Smooth muscle cell (in vitro differentiated cells): ENCODE data around the gene MYL6B. TPM values are rescaled to one million over a fixed set of nuclear protein-coding genes. Genes with fewer than 3 reads are reported as not detected.

ENCODE experiments used
- DNase-seq: peaks from one replicate; lab custom pipeline; 2025; ENCODE audit not compliant: unreplicated experiment; lab: John Stamatoyannopoulos, UW
- H2AFZ ChIP-seq: fragments of 200-600 bp; sonication (generic); 2 replicates; pipeline ENCODE4 v1.6.0; 2016; ENCODE audit warnings: antibody characterized with exemption, low read depth, mild to moderate bottlenecking
- H3F3A ChIP-seq: fragments of 200-600 bp; sonication (generic); 2 replicates; pipeline ENCODE4 v1.6.0; 2017; ENCODE audit warnings: antibody characterized with exemption, low read depth
- H3K27ac ChIP-seq: fragments of 200-600 bp; sonication (generic); 2 replicates; pipeline ENCODE4 v1.5.1; 2016; ENCODE audit warnings: low read depth, mild to moderate bottlenecking
- H3K27me3 ChIP-seq: fragments of 200-600 bp; sonication (generic); 2 replicates; pipeline ENCODE4 v1.6.1; 2016; ENCODE audit warnings: low read depth, mild to moderate bottlenecking
- H3K36me3 ChIP-seq: fragments of 200-600 bp; sonication (generic); 2 replicates; pipeline ENCODE4 v1.5.1; 2016; ENCODE audit warnings: low read depth
- H3K4me1 ChIP-seq: fragments of 200-600 bp; sonication (generic); 2 replicates; pipeline ENCODE4 v1.5.1; 2016; ENCODE audit warnings: low read depth
- H3K4me2 ChIP-seq: fragments of 200-600 bp; sonication (generic); 2 replicates; pipeline ENCODE4 v1.6.0; 2016; ENCODE audit warnings: mild to moderate bottlenecking
- H3K4me3 ChIP-seq: fragments of 200-600 bp; sonication (generic); 2 replicates; pipeline ENCODE4 v1.5.1; 2016; ENCODE audit warnings: mild to moderate bottlenecking
- H3K79me2 ChIP-seq: fragments of 200-600 bp; sonication (generic); 2 replicates; pipeline ENCODE4 v1.6.0; 2016; ENCODE audit warnings: low read depth, mild to moderate bottlenecking
- H3K9ac ChIP-seq: fragments of 200-600 bp; sonication (generic); 2 replicates; pipeline ENCODE4 v1.6.0; 2016; ENCODE audit warnings: low read depth
- H3K9me3 ChIP-seq: fragments of 200-600 bp; sonication (generic); replicated peaks from 2 replicates; pipeline ENCODE4 v1.5.1; 2016; ENCODE audit warnings: low read depth
- H4K20me1 ChIP-seq: fragments of 200-600 bp; sonication (generic); 2 replicates; pipeline ENCODE4 v1.6.0; 2016; ENCODE audit warnings: low read depth
- CTCF ChIP-seq: fragments of 200-600 bp; sonication (generic); IDR thresholded peaks from 2 replicates; pipeline ENCODE4 v1.5.1; 2017; ENCODE audit warnings: borderline replicate concordance, mild to moderate bottlenecking, antibody characterized with exemption; ENCODE audit not compliant: insufficient read depth, poor library complexity, severe bottlenecking
- WGBS: methylation state at CpG from one replicate; pipeline ENCODE4 v1.1.7; 2016; ENCODE audit warnings: low lambda C conversion rate; 5-methylcytosine and 5-hydroxymethylcytosine counted together
- polyA plus RNA-seq: library from polyadenylated mRNA; unstranded; fragments of >200 nt; fragmentation: Nextera tagmentation; extraction: Ambion mirVana; gene quantifications from 2 replicates; pipeline ENCODE4 v1.2.1, GENCODE V29; 2016
- total RNA-seq: library from RNA; depleted of rRNA; stranded (reverse); fragments of >200 nt; gene quantifications from 2 replicates; pipeline ENCODE4 v1.2.3, GENCODE V29; 2014

The MYL6B gene
- total and polyA plus RNA-seq, 2 experiments from 2014 or later = 44.5 to 121 TPM

DNA sequence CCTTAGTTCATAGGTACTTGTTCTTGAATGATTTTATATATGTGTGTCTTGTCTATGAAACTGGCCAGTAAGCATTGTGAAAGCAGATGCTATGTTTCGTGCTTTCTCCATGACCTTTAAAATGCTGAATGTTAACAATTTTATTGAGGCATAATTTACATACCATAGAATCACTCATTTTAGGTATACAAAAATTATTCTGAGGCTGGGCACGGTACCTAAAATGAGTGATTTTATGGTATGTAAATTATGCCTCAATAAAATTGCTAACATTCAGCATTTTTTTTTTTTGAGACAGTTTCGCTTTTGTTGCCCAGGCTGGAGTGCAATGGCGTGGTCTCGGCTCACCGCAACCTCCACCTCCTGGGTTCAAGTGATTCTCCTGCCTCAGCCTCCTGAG lies 17.5 kb upstream of the MYL6B start:
- no peaks in the 10 kb centered on the region for H3K9me3 ChIP-seq
- 95% methylated on average over 6 of the region's 6 CpGs for WGBS
- H3F3A ChIP-seq = no peaks in the 10 kb centered on the region
- TF ChIP-seq CTCF = no peak
- no peak overlapping the region for H3K4me3 ChIP-seq
- no peak overlapping the region for H3K9ac ChIP-seq
- peaks cover 1% of the 10 kb centered on the region for H3K4me1 ChIP-seq
- no peaks in the 10 kb centered on the region for H4K20me1 ChIP-seq
- H3K79me2 ChIP-seq = peaks cover 6% of the 10 kb centered on the region
- H3K27ac ChIP-seq = no peak overlapping the region
- no peak overlapping the region for H3K4me2 ChIP-seq
- H2AFZ ChIP-seq = no peak overlapping the region
- peaks cover 20% of the 10 kb centered on the region for H3K36me3 ChIP-seq
- H3K27me3 ChIP-seq = no peaks in the 10 kb centered on the region
- DNase-seq = no peak

DNA sequence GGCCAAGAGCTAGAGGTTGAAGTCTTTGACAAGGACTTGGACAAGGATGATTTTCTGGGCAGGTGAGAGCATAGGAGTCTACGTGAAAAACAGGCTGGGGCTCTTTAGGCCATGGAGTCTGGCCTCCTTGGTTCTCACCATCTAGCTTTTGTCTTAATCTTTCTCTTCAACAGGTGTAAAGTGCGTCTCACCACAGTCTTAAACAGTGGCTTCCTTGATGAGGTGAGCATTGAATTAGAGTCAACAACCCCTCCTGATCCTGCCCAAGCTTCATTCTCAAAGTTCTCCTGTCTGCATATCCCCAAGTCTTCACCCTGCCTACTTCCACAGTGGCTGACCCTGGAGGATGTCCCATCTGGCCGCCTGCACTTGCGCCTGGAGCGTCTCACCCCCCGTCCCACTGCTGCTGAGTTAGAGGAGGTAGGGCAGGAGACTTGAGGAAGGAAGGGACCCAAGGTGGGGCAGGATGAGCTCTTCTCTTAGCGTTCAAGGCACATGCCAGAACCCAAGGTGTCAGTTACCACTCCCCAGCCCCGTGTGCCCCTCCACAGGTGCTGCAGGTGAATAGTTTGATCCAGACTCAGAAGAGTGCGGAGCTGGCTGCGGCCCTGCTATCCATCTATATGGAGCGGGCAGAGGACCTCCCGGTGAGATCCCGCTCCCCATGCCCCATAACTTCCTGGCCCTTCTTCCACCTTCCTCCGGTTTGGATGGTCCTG lies 14.4 kb upstream of the MYL6B start:
- Histone ChIP-seq H3K36me3 (peaks cover 30% of the 10 kb centered on the region), H3K27me3 (no peaks in the 10 kb centered on the region), H4K20me1 (no peaks in the 10 kb centered on the region), H3K9ac (no peak overlapping the region), H3K27ac (no peak overlapping the region), H3F3A (no peaks in the 10 kb centered on the region), H3K4me2 (no peak overlapping the region), H3K79me2 (no peaks in the 10 kb centered on the region), H3K4me1 (no peaks in the 10 kb centered on the region), H2AFZ (no peak overlapping the region), H3K9me3 (no peaks in the 10 kb centered on the region), H3K4me3 (no peak overlapping the region)
- WGBS = 97% methylated on average over 14 of the region's 14 CpGs
- DNase-seq = no peak
- no peak for TF ChIP-seq CTCF

DNA sequence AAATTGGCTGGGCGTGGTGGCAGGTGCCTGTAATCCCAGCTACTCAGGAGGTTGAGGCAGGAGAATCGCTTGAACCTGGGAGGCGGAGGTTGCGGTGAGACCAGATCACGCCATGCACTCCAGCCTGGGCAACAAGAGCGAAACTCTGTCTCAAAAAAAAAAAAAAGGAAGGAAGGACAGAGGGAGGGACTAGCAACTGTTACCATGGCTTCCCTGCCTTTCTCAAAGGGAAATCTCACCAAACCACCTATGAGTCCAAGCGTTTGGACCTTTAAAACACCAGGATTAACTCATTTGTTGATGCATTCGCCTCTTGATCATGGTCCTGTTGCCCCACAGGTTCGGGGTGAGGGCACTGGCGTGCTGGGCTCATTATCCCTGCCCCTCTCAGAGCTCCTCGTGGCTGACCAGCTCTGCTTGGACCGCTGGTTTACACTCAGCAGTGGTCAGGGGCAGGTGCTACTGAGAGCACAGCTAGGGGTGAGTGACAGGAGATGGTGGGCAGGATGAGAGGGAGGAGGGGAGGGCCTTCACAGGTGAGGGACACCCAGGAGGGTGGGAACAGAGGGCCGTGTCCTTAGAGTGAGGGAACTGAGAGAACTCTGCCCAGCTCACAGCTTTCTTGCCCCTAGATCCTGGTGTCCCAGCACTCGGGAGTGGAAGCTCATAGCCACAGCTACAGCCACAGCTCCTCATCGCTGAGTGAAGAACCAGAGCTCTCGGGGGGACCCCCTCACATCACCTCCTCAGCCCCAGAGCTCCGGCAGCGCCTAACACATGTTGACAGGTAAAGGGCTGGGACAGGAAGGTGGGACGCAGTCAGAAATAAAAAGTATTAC lies 10.2 kb upstream of the MYL6B start:
- H4K20me1 ChIP-seq = no peaks in the 10 kb centered on the region
- peaks cover 30% of the 10 kb centered on the region for H3K36me3 ChIP-seq
- H3K9ac ChIP-seq = no peak overlapping the region
- 96% methylated on average over 19 of the region's 19 CpGs for whole genome bisulfite sequencing
- H3K4me3 ChIP-seq = no peak overlapping the region
- DNase-seq = no peak
- no peak overlapping the region for H3K4me2 ChIP-seq
- H3K9me3 ChIP-seq = no peaks in the 10 kb centered on the region
- TF ChIP-seq CTCF = no peak
- H3F3A ChIP-seq = no peaks in the 10 kb centered on the region
- H3K4me1 ChIP-seq = no peaks in the 10 kb centered on the region
- no peaks in the 10 kb centered on the region for H3K79me2 ChIP-seq
- no peak overlapping the region for H2AFZ ChIP-seq
- no peak overlapping the region for H3K27ac ChIP-seq
- H3K27me3 ChIP-seq = no peaks in the 10 kb centered on the region

DNA sequence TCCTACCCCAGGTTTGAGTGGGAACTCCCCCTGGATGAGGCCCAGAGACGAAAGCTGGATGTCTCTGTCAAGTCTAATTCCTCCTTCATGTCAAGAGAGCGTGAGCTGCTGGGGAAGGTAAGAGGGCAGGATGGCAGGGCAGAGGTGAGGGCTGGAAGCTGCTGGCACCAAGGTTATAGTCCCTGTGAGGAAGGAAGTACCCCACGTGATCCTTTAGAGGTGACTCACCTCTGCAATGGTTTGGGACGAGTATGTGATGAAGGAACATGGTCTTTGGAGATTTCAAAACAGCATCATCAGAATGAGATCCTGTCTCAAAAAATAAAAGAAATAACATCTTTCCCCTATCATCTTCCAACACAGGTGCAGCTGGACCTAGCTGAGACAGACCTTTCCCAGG lies 9.2 kb upstream of the MYL6B start:
- no peaks in the 10 kb centered on the region for H3F3A ChIP-seq
- peaks cover 22% of the 10 kb centered on the region for H3K36me3 ChIP-seq
- H3K4me3 ChIP-seq = no peak overlapping the region
- no peak for DNase-seq
- H2AFZ ChIP-seq = no peak overlapping the region
- WGBS = 95% methylated on average over 4 of the region's 4 CpGs
- no peaks in the 10 kb centered on the region for H4K20me1 ChIP-seq
- no peaks in the 10 kb centered on the region for H3K79me2 ChIP-seq
- H3K4me2 ChIP-seq = no peak overlapping the region
- H3K27me3 ChIP-seq = no peaks in the 10 kb centered on the region
- no peak overlapping the region for H3K9ac ChIP-seq
- no peak overlapping the region for H3K27ac ChIP-seq
- H3K4me1 ChIP-seq = no peaks in the 10 kb centered on the region
- no peak for TF ChIP-seq CTCF
- H3K9me3 ChIP-seq = no peaks in the 10 kb centered on the region
